Neural cell (in vitro differentiated cells): ENCODE measurements around the gene DDX4. TPM values are rescaled to one million over a fixed set of nuclear protein-coding genes. Genes with fewer than 3 reads are reported as not detected.

ENCODE experiments used
- H2AFZ ChIP-seq: fragments of 200-600, 300-800 bp; sonication (generic), shearing (Covaris generic); 2 replicates; pipeline ENCODE4 v1.6.0; 2014; ENCODE audit warnings: low read depth, mild to moderate bottlenecking, antibody characterized with exemption, low read length, moderate library complexity
- H3F3A ChIP-seq: fragments of 200-600 bp; shearing (Covaris generic); 2 replicates; pipeline ENCODE4 v1.6.1; 2016; ENCODE audit warnings: mild to moderate bottlenecking, moderate library complexity, mixed read lengths, antibody characterized with exemption, low read length; ENCODE audit not compliant: insufficient read depth, poor library complexity, severe bottlenecking
- H3K27ac ChIP-seq: fragments of 200-600, 300-800 bp; sonication (generic), shearing (Covaris generic); 2 replicates; pipeline ENCODE4 v1.5.1; 2014; ENCODE audit warnings: mild to moderate bottlenecking, low read length, moderate library complexity
- H3K27me3 ChIP-seq: fragments of 300-800, 200-600 bp; sonication (generic), shearing (Covaris generic); 2 replicates; pipeline ENCODE4 v1.6.0; 2014; ENCODE audit warnings: mild to moderate bottlenecking, low read depth, low read length, moderate library complexity; ENCODE audit not compliant: insufficient read depth
- H3K36me3 ChIP-seq: fragments of 300-800, 200-600 bp; sonication (generic), shearing (Covaris generic); 2 replicates; pipeline ENCODE4 v1.5.1; 2014; ENCODE audit warnings: mild to moderate bottlenecking, antibody characterized with exemption, low read length, moderate library complexity; ENCODE audit not compliant: insufficient read depth
- H3K4me2 ChIP-seq: fragments of 300-800, 200-600 bp; sonication (generic), shearing (Covaris generic); 2 replicates; pipeline ENCODE4 v1.6.0; 2014; ENCODE audit warnings: mild to moderate bottlenecking, low read length
- H3K4me3 ChIP-seq: fragments of 300-800, 200-600 bp; sonication (generic), shearing (Covaris generic); 2 replicates; pipeline ENCODE4 v1.5.1; 2014; ENCODE audit warnings: mild to moderate bottlenecking, low read length, moderate library complexity
- H3K79me2 ChIP-seq: fragments of 200-600 bp; shearing (Covaris generic); replicated peaks from 2 replicates; pipeline ENCODE4 v1.6.0; 2014; ENCODE audit warnings: mild to moderate bottlenecking, low read length, moderate library complexity; ENCODE audit not compliant: insufficient read depth
- H3K9ac ChIP-seq: fragments of 300-800, 200-600 bp; sonication (generic), shearing (Covaris generic); 2 replicates; pipeline ENCODE4 v1.6.1; 2016; ENCODE audit warnings: mild to moderate bottlenecking, low read length, mixed read lengths
- H3K9me2 ChIP-seq: fragments of 200-600 bp; shearing (Covaris generic); 2 replicates; pipeline ENCODE4 v1.6.1; 2016; ENCODE audit warnings: mild to moderate bottlenecking, low read length, mixed read lengths; ENCODE audit not compliant: insufficient read depth
- H3K9me3 ChIP-seq: fragments of 200-600, 300-800 bp; sonication (generic), shearing (Covaris generic); 2 replicates; pipeline ENCODE4 v1.6.1; 2016; ENCODE audit warnings: mild to moderate bottlenecking, mixed run types, low read length, moderate library complexity, mixed read lengths
- H4K20me1 ChIP-seq: fragments of 200-600 bp; shearing (Covaris generic); 2 replicates; pipeline ENCODE4 v1.6.1; 2016; ENCODE audit warnings: mild to moderate bottlenecking, mixed run types; ENCODE audit not compliant: insufficient read depth
- CTCF ChIP-seq: fragments of 450-650 bp; IDR thresholded peaks from 2 replicates; pipeline ENCODE4 v1.5.1; 2014; ENCODE audit warnings: antibody characterized with exemption, mild to moderate bottlenecking, moderate library complexity; ENCODE audit not compliant: poor library complexity, severe bottlenecking
- EP300 ChIP-seq: fragments of 450-650 bp; conservative IDR thresholded peaks from 2 replicates; pipeline ENCODE4 v1.6.1; 2014; ENCODE audit warnings: antibody characterized with exemption, mild to moderate bottlenecking, moderate library complexity; ENCODE audit not compliant: poor library complexity, severe bottlenecking
- EZH2 ChIP-seq: fragments of 200-600, 300-800 bp; shearing (Covaris generic), sonication (generic); IDR thresholded peaks from 2 replicates; pipeline ENCODE4 v1.6.1; 2014; ENCODE audit warnings: antibody characterized with exemption, low read length, borderline replicate concordance, mild to moderate bottlenecking; ENCODE audit not compliant: insufficient read depth, poor library complexity, severe bottlenecking
- MXI1 ChIP-seq: fragments of 450-650 bp; conservative IDR thresholded peaks from 2 replicates; pipeline ENCODE4 v1.6.1; 2014; ENCODE audit warnings: antibody characterized with exemption, mild to moderate bottlenecking; ENCODE audit not compliant: poor library complexity, severe bottlenecking
- POLR2AphosphoS5 ChIP-seq: IDR thresholded peaks from 2 replicates; pipeline ENCODE4 v1.6.1; 2012
- RAD21 ChIP-seq: fragments of 450-650 bp; conservative IDR thresholded peaks from 2 replicates; pipeline ENCODE4 v1.6.1; 2014; ENCODE audit warnings: antibody characterized with exemption, mild to moderate bottlenecking, moderate library complexity
- REST ChIP-seq: IDR thresholded peaks from 2 replicates; pipeline ENCODE4 v1.6.1; 2012; ENCODE audit warnings: borderline replicate concordance
- SMC3 ChIP-seq: fragments of 450-650 bp; conservative IDR thresholded peaks from 2 replicates; pipeline ENCODE4 v1.6.1; 2014; ENCODE audit warnings: antibody characterized with exemption, mild to moderate bottlenecking, moderate library complexity; ENCODE audit not compliant: poor library complexity
- TAF1 ChIP-seq: IDR thresholded peaks from 2 replicates; pipeline ENCODE4 v1.6.1; 2012; ENCODE audit warnings: low read depth
- polyA plus RNA-seq: library from polyadenylated mRNA; depleted of rRNA; stranded (reverse); fragments of >200 nt; gene quantifications from 2 replicates; pipeline ENCODE4 v1.2.3, GENCODE V29; 2014

DDX4 gene
- polyA plus RNA-seq, 1 donor from 2014 or later, result 0.43 TPM

GRCh38 chr5:55853818-55854217, 116.0 kb downstream of the DDX4 start:
- Histone ChIP-seq H2AFZ (no peak overlapping the region), H3K27ac (no peak overlapping the region), H3K4me3 (no peak overlapping the region), H3K79me2 (no peaks in the 10 kb centered on the region), H3K27me3 (no peaks in the 10 kb centered on the region), H3F3A (no peaks in the 10 kb centered on the region), H4K20me1 (no peaks in the 10 kb centered on the region), H3K9me2 (no peaks in the 10 kb centered on the region), H3K4me2 (no peak overlapping the region), H3K9me3 (no peaks in the 10 kb centered on the region), H3K36me3 (no peaks in the 10 kb centered on the region), H3K9ac (no peak overlapping the region)
- TF ChIP-seq POLR2AphosphoS5 (no peak), EZH2 (no peak), EP300 (no peak), MXI1 (no peak)

- Histone ChIP-seq H3K4me2 (no peak overlapping the region), H3K27me3 (no peaks in the 10 kb centered on the region), H3F3A (no peaks in the 10 kb centered on the region), H3K4me3 (no peak overlapping the region), H3K36me3 (no peaks in the 10 kb centered on the region), H3K27ac (no peak overlapping the region), H4K20me1 (no peaks in the 10 kb centered on the region), H3K79me2 (no peaks in the 10 kb centered on the region), H3K9ac (no peak overlapping the region), H3K9me3 (no peaks in the 10 kb centered on the region), H2AFZ (no peak overlapping the region), H3K9me2 (no peaks in the 10 kb centered on the region)
- TF ChIP-seq MXI1 (no peak), TAF1 (no peak), CTCF (no peak), POLR2AphosphoS5 (no peak), RAD21 (no peak), SMC3 (no peak), REST (no peak), EP300 (no peak), EZH2 (no peak)
Measured at GRCh38 chr5:55855509-55855908, 117.6 kb downstream of the DDX4 start.
